Coronary artery (tissue), 2 donors: Measurements from ENCODE around the gene SPINK13.

Source experiments
- DNase-seq: peaks from one replicate; pipeline ENCODE4 v3.0.0-alpha.2; 2017; ENCODE audit warnings: low spot score
- H3K27ac ChIP-seq, 2 donors: fragments of 200-600 bp; sonication (generic); one replicate each; pipeline ENCODE4 v1.5.1; 2016 to 2019
- H3K4me3 ChIP-seq: fragments of 200-600 bp; sonication (generic); 2 replicates; pipeline ENCODE4 v1.5.1; 2016; ENCODE audit warnings: mild to moderate bottlenecking, moderate library complexity
- TF ChIP-seq, protein P1 (sequence below): fragments of 200-600 bp; sonication (generic); IDR thresholded peaks from one replicate; pipeline ENCODE4 v1.5.1; 2019; ENCODE audit warnings: antibody characterized with exemption

Gene SPINK13

DNA sequence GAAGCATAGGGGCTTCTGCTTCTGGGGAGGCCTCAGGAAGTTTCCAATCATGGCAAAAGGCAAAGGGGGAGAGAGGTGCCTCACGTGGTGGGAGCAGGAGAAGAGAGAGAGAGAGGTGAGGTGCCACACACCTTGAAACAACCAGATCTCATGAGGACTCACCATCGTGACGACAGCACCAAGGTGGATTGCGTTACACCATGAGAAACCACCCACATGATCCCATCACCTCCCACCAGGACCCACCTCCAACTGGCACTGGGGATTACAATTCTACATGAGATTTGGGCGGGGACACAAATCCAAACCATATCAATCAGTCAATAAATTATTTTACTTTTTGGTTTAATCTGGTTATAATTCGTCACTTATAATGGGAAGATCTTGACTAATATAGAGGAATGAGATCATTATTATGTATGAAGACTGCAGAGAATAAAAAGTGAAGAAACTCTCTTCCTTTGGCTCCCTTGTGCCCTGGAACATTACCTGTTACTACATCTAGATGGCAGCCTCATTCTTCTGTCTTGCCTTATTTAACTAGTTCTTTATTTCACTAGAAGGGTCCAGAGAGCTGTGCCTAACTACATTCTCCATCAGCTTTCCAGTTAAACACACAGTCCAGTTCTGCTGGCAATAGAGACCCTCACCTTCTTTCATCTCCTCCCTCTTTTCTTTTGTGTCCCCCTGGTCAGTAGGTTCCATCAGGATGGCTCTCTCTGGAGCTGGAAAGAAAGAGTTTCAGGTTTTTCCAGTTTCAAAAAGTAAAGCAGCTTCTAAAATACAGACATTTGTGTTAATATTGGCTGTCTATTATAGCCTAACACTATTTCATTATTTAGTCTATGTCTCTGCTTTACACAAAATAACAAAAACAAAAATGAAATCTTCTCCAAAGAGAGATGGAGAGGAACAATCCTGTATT lies 21.9 kb downstream of the SPINK13 start:
- TF ChIP-seq, protein P1, sequence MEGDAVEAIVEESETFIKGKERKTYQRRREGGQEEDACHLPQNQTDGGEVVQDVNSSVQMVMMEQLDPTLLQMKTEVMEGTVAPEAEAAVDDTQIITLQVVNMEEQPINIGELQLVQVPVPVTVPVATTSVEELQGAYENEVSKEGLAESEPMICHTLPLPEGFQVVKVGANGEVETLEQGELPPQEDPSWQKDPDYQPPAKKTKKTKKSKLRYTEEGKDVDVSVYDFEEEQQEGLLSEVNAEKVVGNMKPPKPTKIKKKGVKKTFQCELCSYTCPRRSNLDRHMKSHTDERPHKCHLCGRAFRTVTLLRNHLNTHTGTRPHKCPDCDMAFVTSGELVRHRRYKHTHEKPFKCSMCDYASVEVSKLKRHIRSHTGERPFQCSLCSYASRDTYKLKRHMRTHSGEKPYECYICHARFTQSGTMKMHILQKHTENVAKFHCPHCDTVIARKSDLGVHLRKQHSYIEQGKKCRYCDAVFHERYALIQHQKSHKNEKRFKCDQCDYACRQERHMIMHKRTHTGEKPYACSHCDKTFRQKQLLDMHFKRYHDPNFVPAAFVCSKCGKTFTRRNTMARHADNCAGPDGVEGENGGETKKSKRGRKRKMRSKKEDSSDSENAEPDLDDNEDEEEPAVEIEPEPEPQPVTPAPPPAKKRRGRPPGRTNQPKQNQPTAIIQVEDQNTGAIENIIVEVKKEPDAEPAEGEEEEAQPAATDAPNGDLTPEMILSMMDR: no peak
- DNase-seq: no peak
- no peak overlapping the region for H3K4me3 ChIP-seq
- H3K27ac ChIP-seq: no peak overlapping the region

DNA sequence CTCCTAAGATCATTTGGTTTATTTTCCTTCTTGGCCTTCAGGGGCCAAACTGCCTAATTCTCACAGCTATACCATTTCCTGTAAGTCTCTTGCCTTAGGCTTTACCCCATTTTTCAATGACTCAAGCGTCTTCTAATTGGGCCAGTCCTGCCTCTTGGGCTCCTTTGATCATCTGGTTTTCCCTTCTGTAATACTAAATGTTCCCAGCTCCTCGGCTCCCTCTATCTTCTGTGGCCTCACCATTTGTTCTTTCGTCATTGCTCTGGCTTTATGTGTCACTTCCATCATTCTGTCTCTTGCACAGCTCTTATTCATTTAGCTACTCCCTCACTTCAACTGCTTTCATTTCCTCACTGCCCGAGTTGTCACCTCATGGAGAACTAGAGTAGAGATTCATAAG lies 29.1 kb downstream of the SPINK13 start:
- Histone ChIP-seq H3K27ac (no peak overlapping the region), H3K4me3 (no peak overlapping the region)
- TF ChIP-seq, protein P1: no peak
- no peak for DNase-seq

DNA sequence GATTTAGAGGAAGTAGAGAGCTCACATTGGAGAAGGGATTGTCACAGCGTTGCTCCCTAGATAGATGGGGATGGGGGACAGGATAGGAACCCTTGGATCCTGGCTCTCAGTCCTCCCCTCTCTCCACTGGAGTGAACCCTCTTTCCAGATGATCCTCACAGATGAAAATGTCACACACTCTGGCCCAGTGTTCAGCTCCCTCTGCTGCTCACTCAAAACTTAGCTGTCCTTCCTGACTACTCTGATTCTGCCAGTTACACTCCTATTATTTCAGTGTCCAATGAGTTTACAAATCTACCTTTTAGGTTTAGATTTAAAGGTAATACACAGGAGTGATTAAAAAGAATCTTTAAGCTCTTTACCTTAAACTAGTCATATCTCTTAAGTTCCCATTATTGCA lies 37.9 kb downstream of the SPINK13 start:
- DNase-seq: no peak
- TF ChIP-seq, protein P1: no peak
- Histone ChIP-seq H3K27ac (no peak overlapping the region), H3K4me3 (no peak overlapping the region)

DNA sequence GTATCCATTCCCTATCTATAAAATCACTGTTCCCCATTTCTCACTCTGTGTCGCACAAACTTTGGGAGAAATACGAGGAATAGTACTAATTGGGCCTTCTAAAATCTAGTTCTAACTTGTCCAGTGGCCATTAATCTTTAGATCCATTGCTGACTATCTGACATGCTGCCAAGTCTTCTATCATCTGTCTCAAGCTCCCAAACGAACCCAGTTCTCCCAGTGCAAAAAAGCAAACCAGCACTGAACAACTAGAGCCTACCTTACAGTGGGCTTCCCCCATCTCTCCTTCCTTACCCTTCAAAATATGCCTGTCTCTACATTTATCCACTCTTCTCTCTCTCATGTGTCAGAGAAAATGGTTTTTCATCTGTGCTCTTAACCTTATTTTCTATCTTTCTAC lies 40.4 kb downstream of the SPINK13 start:
- no peak overlapping the region for H3K27ac ChIP-seq
- no peak overlapping the region for H3K4me3 ChIP-seq
- TF ChIP-seq, protein P1: no peak
- no peak for DNase-seq

- TF ChIP-seq, protein P1: no peak
- H3K27ac ChIP-seq: no peak overlapping the region
These were observed 41.2 kb downstream of the SPINK13 start for GRCh38 chr5:148309746-148310145.

DNA sequence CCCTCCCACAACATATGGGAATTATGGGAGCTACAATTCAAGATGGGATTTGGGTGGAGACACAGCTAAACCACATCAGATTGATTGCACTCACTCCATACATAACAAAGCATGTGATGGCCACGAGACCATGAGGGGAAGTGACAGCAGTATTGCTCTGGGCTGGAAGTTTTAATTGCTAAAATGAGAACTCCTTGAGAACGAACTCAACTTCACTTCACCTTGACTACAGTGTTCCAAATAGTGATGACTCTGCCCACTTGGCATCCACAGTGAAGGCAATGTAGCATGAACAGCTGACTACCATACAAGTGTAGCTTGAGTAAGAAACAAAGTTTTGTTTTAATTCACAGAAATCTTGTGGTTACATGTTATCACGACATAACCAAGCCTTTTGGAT lies 42.9 kb downstream of the SPINK13 start:
- DNase-seq: no peak
- no peak overlapping the region for H3K4me3 ChIP-seq
- TF ChIP-seq, protein P1: no peak
- no peak overlapping the region for H3K27ac ChIP-seq

More at GRCh38 chr5:148309746-148310145, 41.2 kb downstream of the SPINK13 start:
- H3K4me3 ChIP-seq: no peak overlapping the region
- no peak for DNase-seq

- TF ChIP-seq, protein P1: no peak
- Histone ChIP-seq H3K4me3 (no peak within 1 kb of the TSS), H3K27ac (no peak within 1 kb of the TSS)
- no peak for DNase-seq
These were observed 43.6 kb downstream of the SPINK13 start, which contains the start of gene SPINK7 for GRCh38 chr5:148312153-148312552. SPINK7 (plus strand) TSS chr5:148312423; CDS start chr5:148312484, 61 bp downstream.
